DMS79 (cell line): Measurements from ENCODE around the gene ARHGEF10L.
"Not testable (repeated sequence)": the region's sequence is repeated elsewhere in the genome, so short reads cannot be mapped to it uniquely, and the experiment has no call there.

ENCODE experiments used
- DNase-seq: peaks from one replicate; lab custom pipeline; 2025; lab: John Stamatoyannopoulos, UW

The ARHGEF10L gene, protein sequence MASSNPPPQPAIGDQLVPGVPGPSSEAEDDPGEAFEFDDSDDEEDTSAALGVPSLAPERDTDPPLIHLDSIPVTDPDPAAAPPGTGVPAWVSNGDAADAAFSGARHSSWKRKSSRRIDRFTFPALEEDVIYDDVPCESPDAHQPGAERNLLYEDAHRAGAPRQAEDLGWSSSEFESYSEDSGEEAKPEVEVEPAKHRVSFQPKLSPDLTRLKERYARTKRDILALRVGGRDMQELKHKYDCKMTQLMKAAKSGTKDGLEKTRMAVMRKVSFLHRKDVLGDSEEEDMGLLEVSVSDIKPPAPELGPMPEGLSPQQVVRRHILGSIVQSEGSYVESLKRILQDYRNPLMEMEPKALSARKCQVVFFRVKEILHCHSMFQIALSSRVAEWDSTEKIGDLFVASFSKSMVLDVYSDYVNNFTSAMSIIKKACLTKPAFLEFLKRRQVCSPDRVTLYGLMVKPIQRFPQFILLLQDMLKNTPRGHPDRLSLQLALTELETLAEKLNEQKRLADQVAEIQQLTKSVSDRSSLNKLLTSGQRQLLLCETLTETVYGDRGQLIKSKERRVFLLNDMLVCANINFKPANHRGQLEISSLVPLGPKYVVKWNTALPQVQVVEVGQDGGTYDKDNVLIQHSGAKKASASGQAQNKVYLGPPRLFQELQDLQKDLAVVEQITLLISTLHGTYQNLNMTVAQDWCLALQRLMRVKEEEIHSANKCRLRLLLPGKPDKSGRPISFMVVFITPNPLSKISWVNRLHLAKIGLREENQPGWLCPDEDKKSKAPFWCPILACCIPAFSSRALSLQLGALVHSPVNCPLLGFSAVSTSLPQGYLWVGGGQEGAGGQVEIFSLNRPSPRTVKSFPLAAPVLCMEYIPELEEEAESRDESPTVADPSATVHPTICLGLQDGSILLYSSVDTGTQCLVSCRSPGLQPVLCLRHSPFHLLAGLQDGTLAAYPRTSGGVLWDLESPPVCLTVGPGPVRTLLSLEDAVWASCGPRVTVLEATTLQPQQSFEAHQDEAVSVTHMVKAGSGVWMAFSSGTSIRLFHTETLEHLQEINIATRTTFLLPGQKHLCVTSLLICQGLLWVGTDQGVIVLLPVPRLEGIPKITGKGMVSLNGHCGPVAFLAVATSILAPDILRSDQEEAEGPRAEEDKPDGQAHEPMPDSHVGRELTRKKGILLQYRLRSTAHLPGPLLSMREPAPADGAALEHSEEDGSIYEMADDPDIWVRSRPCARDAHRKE (N-terminal part only)

GRCh38 chr1:17539477-17540254 is at the start of gene ARHGEF10L:
Gene ARHGEF10L (plus strand): TSS chr1:17539698. CDS start chr1:17580596, 40,898 bp downstream.
- DNase-seq: no peak

DNA sequence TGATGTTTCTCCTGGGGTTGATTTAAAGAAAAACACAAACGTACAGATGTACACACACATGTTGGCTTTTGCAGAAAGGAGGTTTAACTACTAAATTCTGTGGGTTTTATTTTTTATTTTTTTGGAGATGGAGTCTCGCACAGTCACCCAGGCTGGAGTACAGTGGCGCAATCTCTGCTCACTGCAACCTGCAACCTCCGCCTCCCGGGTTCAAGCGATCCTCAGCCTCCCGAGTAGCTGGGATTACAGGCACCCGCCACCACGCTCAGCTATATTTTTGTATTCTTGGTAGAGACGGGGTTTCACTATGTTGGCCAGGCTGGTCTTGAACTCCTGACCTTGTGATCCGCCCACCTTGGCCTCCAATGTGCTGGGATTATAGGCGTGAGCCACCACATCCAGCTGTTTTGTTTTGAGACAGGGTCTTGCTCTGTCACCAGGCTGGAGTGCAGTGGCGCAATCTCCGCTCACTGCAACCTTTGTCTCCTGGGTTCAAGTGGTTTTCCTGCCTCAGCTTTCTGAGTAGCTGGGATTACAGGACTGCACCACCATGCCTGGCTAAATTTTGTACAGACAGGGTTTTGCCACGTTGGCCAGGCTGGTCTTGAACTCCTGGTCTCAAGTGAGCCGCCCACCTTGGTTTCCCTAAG is 49.6 kb upstream of the ARHGEF10L start:
- not testable (repeated sequence) for DNase-seq

- not testable (repeated sequence) for DNase-seq
Observed at GRCh38 chr1:17490667-17491066, 48.8 kb upstream of the ARHGEF10L start.

GRCh38 chr1:17494114-17494729 is 45.3 kb upstream of the ARHGEF10L start:
- peak; percentile 30 for DNase-seq

DNA sequence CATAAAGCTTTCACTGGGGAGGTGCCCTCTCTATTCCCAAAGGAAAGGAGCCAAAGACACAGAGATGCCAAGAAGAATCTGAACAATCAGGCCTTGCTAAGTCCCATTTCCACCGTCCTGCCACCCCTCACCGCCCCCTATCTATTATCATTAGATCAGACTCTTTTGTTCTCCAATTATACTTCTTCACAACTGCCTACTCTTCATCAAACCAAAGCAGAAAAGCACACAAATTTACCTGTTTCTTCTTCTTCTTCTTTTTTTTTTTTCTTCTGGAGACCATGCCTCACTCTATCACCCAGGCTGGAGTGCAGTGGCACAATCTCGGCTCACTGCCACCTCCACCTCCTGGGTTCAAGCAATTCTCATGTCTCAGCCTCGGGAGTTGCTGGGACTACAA is 43.1 kb upstream of the ARHGEF10L start:
- DNase-seq: no peak

DNA sequence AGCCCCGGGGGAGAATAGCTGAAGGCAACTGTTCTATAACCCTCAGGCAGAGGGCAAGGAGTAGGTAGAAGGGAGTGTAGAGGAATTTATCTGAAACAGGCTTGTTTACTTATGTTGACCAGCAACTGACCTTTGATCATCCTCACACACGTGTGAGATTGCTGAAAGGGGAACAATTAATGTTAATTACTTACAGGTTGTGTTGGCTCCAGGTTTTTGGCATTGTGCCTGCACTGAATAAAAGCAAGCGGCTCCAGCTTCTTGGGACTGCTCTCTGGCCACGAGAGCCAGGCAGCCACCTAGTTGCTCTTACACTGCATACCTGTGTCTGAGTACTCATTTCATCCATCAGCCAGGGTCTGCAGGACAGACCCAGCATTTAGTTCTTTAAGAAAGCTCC is 41.3 kb upstream of the ARHGEF10L start:
- no peak for DNase-seq

GRCh38 chr1:17502326-17502778 is 37.1 kb upstream of the ARHGEF10L start:
- DNase-seq: peak; percentile 74

DNA sequence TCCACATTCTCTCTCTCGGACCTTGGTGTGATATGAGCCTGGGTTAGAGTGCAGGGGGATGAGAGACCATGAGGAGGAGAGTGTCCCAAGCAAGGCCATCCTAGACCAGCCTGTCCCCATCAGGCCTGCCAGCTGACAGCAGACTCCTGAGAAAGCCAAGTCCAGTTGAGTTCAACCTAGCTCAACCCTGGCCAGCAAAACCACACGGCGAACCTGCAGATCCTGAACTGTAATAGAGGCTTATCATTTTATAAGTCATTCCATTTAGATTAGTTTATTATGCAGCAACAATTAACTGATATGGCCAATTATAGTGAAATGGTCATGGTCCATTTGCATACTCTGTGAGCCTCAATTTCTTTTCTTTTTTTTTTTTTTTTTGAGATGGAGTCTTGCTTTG is 36.4 kb upstream of the ARHGEF10L start:
- DNase-seq: no peak

GRCh38 chr1:17507200-17507599 is 32.3 kb upstream of the ARHGEF10L start:
- DNase-seq: not testable (repeated sequence)

- no peak for DNase-seq
Observed at GRCh38 chr1:17507915-17508314, 31.6 kb upstream of the ARHGEF10L start.

DNA sequence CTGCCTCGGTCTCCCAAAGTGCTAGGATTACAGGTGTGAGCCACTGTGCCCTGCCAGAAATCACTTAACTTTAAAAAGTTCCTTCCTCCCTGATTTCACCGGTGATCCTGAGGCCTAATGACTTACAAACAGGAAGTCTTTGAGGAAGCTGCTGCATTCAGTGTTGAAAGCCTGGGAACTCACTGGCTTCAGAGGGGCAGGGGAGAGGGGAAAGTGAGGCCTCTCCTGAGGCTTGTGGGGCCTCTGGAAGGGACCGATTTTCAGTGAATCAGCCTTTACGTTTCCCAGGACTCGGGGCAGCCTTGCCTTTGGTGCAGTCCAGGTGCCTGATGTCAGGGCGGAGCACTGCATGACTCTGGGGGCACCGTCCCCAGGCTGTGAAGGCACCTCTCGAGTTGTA is 30.1 kb upstream of the ARHGEF10L start:
- DNase-seq: no peak

DNA sequence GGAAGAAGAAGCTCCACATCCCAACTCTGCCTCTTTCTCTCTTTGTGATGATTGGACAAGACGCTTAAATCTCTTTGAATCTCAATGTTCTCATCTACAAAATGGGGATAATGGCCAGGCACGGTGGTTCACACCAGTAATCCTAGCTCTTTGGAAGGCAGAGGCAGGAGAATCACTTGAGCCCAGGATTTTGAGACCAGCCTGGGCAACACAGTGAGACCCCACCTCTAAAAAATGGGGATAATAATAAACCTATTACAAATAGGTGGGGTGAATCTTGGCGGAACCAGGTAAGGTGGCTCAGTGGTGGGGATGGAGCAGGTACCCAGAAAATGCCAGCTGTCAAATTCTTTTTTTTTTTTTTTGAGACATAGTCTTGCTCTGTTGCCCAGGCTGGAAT is 29.4 kb upstream of the ARHGEF10L start:
- DNase-seq: no peak

DNA sequence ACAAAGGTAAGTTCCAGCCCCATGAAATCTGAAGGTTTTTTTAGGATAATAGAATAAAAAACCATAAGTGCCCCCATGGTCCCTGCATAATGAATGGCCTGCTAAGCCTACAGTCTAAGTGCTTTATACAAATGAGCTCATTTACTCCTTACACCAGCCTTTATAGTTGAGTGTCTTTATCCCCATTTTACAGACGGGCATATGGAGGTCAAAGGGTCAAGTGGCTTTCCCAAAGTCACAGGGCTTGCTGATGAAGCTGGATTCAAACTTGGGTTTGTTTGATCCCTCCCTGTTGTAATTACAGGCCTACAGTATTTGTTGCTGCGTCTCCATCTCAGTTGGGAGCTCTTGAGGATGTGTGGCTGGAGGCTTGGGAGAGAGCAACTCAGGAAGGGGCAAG is 28.3 kb upstream of the ARHGEF10L start:
- DNase-seq: no peak

DNA sequence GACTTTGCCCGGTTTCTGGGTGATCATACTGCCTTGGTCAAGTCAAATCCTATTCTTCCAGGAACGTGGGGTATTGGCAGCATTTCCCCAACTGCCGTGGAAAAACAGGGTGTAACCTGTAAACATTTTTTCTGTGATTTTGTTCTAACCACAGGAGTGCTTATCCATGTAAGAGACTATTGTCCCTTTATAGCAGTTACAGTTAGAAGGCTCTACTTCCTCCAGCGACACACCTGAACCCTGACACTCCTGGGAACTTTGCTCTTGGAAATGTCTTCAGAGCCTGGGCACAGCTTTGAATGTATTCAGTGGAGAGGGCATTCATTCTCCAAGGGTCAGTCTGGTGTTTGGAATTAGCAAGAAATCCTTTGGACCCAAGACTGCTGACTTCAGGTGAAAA is 26.4 kb upstream of the ARHGEF10L start:
- no peak for DNase-seq

GRCh38 chr1:17514776-17515175 is 24.7 kb upstream of the ARHGEF10L start:
- no peak for DNase-seq

GRCh38 chr1:17515902-17516301 is 23.6 kb upstream of the ARHGEF10L start:
- DNase-seq: no peak

DNA sequence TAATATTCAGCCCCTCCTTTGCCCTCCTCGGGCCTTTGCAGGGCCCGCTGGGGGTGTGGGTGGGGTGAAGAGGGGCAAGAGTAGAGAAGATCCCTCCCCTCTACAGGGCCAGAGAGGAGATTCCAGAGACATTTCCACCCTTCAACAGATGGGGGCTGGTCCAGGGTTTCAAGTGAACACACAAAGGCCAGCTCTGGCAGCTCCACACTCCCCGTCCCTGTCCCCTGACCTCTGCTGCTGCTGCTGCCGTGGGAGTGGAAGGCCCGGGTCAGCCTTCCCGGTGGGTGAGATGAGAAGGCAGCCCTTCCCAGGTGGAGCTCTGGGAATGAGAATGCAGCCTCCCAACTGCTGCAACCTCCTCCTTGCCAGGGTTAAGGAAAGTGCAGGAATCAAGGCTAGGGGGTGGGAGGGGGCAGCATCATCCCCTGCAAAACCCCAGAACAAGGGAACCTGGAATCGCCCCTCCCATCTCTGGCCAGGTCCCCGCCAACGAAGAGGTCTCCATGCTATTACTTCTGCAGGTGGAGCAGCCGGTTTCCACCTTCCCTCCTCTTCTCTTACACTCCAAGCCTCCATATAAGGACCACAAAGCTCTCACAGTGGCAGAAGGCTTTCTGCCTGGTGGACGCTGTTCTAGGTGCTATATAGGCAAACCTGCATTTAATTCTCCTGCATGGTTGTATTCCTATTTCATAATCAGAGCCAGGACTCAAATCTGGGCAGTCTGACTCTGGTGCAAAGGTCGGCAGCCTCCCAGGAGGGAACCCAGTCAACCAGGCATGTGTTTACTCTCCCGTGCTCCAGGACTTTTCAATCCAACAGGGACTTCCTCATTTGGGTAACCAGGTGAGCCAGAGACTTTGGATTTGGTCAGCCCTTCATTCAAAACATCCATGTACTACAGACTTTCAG is 22.9 kb upstream of the ARHGEF10L start:
- DNase-seq: no peak

GRCh38 chr1:17520041-17520440 is 19.5 kb upstream of the ARHGEF10L start:
- no peak for DNase-seq
